ENCODE results near the gene ABL1.

Gene ABL1

DNA sequence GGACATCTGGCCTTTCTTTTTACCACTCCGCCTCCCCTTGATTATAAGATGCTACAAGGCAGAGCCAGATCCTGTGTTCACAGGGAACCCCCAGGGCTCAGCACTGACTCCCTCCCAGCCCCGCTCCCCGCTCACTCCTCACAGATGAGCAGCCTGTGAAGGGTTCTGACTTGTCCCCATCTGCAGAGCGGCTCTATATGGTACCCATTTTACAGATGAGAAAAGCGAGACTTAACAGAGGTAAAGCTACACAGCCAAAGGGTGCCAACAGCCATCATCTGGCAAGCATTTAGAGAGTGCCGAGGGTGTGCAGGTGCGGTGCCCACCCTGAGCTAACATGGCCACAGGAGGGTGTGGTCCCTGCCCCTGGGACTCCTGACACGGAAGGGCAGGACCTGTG is 85.2 kb downstream of the ABL1 start:
- Histone ChIP-seq H3K36me3 (ENCODE audit: insufficient read depth, low read length) (no peaks in the 10 kb centered on the region), H3K4me3 (ENCODE audit: low read depth in 1 of 2, low read length in 2 of 2) (no peak overlapping the region), H3K9me3 (ENCODE audit: low read length) (no peaks in the 10 kb centered on the region), H3K27ac (ENCODE audit: low read depth, low read length) (no peak overlapping the region), H3K4me1 (ENCODE audit: insufficient read depth, low read length) (no peaks in the 10 kb centered on the region), H3K9ac (ENCODE audit: low read length) (no peak overlapping the region), H3K27me3 (ENCODE audit: control insufficient read depth in 1 of 2, insufficient read depth in 2 of 2, low read length in 2 of 2) (peaks cover 0 to 10% of the 10 kb centered on the region in 2 donors)

DNA sequence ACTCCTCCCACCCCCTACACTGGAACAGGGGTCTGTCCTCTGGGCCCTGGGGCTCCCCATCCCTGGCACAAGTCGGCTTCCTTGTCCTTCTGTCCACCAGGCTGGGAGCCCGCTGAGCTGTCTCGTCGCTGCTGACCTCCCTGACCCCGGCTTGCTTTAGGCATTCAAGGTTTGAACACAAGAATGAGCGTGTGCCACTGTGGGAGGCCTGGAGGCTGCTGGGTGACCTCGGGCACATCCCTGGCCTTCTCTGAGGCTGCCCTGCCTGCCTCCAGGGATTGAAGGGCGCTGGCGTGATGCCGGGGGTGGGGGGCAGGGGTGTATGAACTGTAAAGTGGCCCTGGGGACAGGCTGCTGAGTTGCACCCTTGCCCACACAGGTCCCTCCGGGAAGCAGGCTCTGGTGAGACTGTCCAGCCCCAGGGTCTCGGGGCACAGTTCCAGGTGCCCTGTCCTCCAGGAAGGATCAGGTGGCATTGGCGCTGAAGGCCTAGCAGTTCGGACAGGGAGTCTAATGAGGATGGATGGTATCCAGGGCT is 85.8 kb downstream of the ABL1 start:
- H3K27ac ChIP-seq (ENCODE audit: low read depth, low read length) = no peak overlapping the region
- H3K36me3 ChIP-seq (ENCODE audit: insufficient read depth, low read length) = no peaks in the 10 kb centered on the region
- H3K9ac ChIP-seq (ENCODE audit: low read length) = no peak overlapping the region
- H3K27me3 ChIP-seq (ENCODE audit: control insufficient read depth in 1 of 2, insufficient read depth in 2 of 2, low read length in 2 of 2) = peaks cover 0 to 10% of the 10 kb centered on the region in 2 donors
- no peaks in the 10 kb centered on the region for H3K4me1 ChIP-seq (ENCODE audit: insufficient read depth, low read length)
- no peaks in the 10 kb centered on the region for H3K9me3 ChIP-seq (ENCODE audit: low read length)
- H3K4me3 ChIP-seq (ENCODE audit: low read depth in 1 of 2, low read length in 2 of 2) = no peak overlapping the region

DNA sequence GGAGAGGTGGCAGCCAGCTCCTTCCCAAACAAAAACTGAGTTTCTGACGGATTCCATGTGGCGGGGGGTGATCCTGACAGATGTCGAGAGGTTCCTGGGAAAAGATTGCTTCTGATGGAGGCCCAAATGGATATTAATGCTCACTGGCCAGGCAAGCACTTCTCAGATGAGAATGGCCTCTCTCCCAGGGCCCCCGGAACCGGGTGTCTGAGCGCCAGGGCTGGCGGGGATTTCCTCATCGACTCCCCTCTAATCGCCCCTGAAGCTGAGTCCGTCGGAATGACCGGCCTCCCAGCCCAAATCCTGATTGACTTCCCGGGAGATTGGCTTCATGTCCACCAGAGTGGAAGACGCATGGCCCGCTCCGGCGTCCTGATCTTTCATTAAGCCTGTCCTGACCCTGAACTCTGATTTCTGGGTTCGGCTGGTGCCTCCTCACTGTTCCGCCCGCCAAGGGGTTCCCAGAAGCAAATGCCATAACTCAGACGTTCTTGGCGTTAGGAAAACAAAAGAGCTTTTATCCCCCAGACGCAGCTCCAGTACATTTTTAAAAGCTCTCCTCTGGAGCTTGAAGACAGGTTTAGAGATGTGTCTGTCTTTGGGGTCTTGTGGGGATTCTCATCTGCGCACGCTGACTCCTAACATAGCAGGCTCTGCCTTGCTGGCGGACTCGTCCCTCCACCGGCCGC is 86.4 kb downstream of the ABL1 start:
- no peak overlapping the region for H3K27ac ChIP-seq (ENCODE audit: low read depth, low read length)
- peaks cover 0 to 10% of the 10 kb centered on the region in 2 donors for H3K27me3 ChIP-seq (ENCODE audit: control insufficient read depth in 1 of 2, insufficient read depth in 2 of 2, low read length in 2 of 2)
- H3K4me3 ChIP-seq (ENCODE audit: low read depth in 1 of 2, low read length in 2 of 2) = no peak overlapping the region
- H3K36me3 ChIP-seq (ENCODE audit: insufficient read depth, low read length) = no peaks in the 10 kb centered on the region
- H3K9me3 ChIP-seq (ENCODE audit: low read length) = no peaks in the 10 kb centered on the region
- no peak overlapping the region for H3K9ac ChIP-seq (ENCODE audit: low read length)
- no peaks in the 10 kb centered on the region for H3K4me1 ChIP-seq (ENCODE audit: insufficient read depth, low read length)

DNA sequence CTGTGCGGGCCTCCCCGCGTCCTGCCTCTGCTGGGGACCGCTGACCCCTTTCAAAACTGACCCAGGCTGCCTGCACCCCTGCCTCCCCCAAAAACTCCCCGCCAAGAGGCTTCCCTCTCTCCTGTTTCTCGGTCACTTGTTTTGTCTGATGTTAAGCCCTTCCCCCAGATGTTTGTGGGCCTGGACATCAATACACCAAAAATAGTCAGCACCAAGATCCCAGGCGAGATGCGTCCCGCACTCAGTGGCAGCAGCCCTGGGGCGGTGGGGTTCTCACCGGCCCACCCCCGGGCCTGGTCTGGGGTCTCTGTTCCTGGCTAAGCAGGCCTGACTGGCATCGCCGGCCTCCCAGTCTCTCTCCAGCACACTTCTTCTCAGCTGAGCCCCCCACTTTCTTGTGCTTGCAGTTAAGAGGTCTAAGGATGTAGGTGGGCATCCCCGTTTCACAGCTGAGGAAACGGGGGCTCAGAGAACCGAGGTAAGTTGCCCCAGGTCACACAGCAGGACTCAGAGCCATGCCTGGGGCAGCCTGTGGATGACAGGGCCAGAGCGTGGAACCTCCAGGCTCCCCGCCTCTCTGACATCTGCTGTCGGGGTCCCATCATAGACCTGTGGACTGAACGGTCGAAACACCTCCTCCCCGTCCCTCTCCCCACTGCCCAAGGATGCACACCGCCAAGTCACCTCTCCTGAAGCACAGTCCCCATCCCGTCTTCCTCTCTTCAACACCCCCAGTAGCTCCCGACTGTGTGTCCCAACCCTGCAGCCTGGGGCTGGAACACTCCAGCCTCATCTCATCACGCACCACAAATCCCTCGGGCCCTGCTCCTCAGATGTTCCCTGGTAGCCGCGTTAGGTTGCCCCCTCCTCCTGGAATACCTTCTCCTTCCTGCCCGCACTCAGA is 87.2 kb downstream of the ABL1 start:
- Histone ChIP-seq H3K9ac (ENCODE audit: low read length) (no peak overlapping the region), H3K27me3 (ENCODE audit: control insufficient read depth in 1 of 2, insufficient read depth in 2 of 2, low read length in 2 of 2) (peaks cover 0 to 10% of the 10 kb centered on the region in 2 donors), H3K27ac (ENCODE audit: low read depth, low read length) (no peak overlapping the region), H3K36me3 (ENCODE audit: insufficient read depth, low read length) (no peaks in the 10 kb centered on the region), H3K9me3 (ENCODE audit: low read length) (no peaks in the 10 kb centered on the region), H3K4me3 (ENCODE audit: low read depth in 1 of 2, low read length in 2 of 2) (no peak overlapping the region), H3K4me1 (ENCODE audit: insufficient read depth, low read length) (no peaks in the 10 kb centered on the region)

DNA sequence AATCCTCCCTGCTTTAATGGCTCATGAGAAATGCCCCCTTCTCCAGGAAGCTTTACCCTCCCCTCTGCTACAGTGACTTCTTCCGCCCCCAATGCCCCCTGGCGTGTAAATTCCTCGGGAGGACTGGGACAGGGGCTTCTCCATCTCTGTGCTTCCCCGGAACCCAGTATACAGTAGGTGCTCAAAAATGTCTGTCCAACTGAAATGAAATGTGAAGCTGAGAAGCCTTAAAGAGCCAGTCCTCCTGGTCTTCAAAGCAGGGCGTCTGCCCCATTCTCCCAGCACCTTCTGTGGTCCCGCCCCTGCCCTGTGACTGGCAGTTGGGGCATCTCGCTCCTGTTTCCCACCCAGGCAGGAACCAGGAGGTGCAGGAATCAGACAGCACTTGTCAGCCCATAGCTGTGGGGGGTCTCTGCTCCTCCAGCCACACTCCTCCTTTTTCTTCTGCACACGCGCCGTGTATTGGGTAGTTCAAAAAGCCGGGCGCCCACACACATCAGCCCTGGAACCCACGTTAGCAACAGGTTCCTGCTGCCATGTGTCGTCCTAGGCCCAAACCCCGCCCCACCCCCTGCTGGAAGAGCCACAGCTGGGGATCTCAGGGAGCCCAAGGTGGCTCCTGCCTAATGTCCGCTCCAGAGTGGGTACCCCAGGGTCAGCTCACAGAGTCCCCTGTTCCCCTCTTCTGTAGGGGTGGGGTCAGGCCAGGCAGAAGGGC is 88.0 kb downstream of the ABL1 start:
- Histone ChIP-seq H3K27me3 (ENCODE audit: control insufficient read depth in 1 of 2, insufficient read depth in 2 of 2, low read length in 2 of 2) (peaks cover 0 to 10% of the 10 kb centered on the region in 2 donors), H3K4me1 (ENCODE audit: insufficient read depth, low read length) (no peaks in the 10 kb centered on the region), H3K4me3 (ENCODE audit: low read depth in 1 of 2, low read length in 2 of 2) (no peak overlapping the region), H3K9ac (ENCODE audit: low read length) (no peak overlapping the region), H3K27ac (ENCODE audit: low read depth, low read length) (no peak overlapping the region), H3K36me3 (ENCODE audit: insufficient read depth, low read length) (no peaks in the 10 kb centered on the region), H3K9me3 (ENCODE audit: low read length) (no peaks in the 10 kb centered on the region)

DNA sequence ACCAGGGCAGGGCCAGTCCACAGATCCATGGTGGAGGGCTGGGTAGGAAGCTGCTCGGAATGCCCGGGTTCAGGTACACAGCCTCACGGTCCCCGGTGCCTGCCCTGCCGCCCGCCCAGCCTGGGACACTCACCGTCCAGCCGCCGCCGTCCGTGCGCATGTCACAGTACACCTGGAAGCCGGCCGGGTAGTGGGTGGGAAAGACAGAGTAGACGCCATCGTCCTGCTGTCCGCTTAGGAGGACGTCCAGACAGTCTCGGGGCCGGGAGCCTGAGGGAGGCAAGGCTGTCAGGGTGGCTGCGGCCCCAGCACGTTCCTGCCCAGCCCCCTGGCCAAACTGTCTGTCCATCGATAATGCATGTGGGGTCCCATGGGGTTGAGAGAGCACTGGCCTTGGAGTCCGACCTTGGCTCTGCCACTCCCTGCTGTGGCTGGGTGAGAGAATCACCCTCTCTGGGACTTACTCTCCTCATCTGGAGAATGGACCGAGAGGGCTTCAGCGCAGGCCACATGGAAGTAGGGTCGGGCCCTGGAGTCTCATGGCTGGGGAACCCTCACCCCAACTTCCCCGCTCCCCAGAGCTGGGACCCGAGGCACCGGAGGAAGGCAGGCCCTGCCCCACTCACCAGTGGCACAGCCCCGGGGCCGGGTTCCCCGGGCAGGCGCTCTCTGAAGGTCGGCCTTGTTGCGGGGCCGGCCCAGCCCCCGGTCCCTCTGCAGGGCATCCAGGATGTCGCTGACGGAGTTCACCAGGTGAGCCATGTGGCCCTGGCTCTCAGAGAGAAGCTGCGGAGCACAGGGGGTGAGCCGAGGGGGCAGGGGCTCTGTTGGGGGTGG is 88.8 kb downstream of the ABL1 start:
- no peaks in the 10 kb centered on the region for H3K9me3 ChIP-seq (ENCODE audit: low read length)
- no peaks in the 10 kb centered on the region for H3K36me3 ChIP-seq (ENCODE audit: insufficient read depth, low read length)
- H3K27ac ChIP-seq (ENCODE audit: low read depth, low read length) = no peak overlapping the region
- no peak overlapping the region for H3K9ac ChIP-seq (ENCODE audit: low read length)
- H3K27me3 ChIP-seq (ENCODE audit: control insufficient read depth in 1 of 2, insufficient read depth in 2 of 2, low read length in 2 of 2) = peaks cover 0 to 10% of the 10 kb centered on the region in 2 donors
- no peak overlapping the region for H3K4me3 ChIP-seq (ENCODE audit: low read depth in 1 of 2, low read length in 2 of 2)
- H3K4me1 ChIP-seq (ENCODE audit: insufficient read depth, low read length) = no peaks in the 10 kb centered on the region

DNA sequence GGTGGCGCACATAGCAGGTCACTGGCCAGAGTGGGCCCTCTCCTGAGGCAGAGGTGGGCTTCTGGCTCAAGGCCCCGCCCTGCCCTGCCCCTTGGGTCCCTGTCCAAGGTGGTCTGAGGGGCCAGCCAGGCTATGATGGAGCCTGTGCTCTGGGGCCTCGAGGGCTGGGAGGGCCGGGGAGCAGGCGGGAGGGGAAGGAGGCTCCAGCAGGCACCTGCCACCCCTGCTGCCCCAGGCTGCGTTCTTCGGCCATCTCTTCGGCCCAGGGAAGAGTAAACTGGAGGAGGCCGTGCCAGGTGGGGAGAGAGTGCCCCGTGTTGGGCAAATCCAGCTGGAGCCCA is 89.4 kb downstream of the ABL1 start:
- H3K9me3 ChIP-seq (ENCODE audit: low read length) = no peaks in the 10 kb centered on the region
- no peak overlapping the region for H3K4me3 ChIP-seq (ENCODE audit: low read depth in 1 of 2, low read length in 2 of 2)
- no peaks in the 10 kb centered on the region for H3K36me3 ChIP-seq (ENCODE audit: insufficient read depth, low read length)
- H3K27me3 ChIP-seq (ENCODE audit: control insufficient read depth in 1 of 2, insufficient read depth in 2 of 2, low read length in 2 of 2) = peaks cover 0 to 6% of the 10 kb centered on the region in 2 donors
- no peaks in the 10 kb centered on the region for H3K4me1 ChIP-seq (ENCODE audit: insufficient read depth, low read length)
- no peak overlapping the region for H3K27ac ChIP-seq (ENCODE audit: low read depth, low read length)
- H3K9ac ChIP-seq (ENCODE audit: low read length) = no peak overlapping the region

DNA sequence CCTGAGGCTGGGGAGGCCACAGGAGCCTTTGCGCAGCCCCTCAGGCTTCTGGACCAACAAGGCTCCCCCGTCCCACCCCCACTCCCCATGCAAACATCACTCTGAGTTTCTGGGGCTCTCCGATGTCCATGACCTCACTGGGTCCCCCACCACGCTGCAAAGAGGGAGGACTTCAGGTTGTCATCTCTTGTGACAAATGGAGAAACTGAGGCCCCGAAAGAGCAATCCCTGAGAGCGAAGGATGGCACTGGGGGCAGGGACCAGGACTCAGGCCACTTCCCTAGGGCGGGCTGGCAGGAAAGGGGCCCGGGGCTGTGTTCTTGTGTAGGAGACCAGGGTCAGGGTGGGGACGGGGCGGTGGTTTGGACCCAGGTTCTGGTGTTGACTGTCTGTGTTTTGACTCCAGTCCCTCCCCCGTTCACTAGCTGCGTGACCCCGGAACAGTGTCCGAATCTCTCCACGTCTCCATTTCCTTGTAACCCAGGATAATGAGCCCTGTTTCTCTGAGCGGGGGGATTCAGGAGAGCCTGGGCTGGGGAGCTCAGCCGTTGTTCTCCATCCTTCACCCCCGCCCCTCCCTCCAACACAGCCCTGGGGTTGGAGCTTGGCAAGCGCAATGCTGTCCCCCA is 90.1 kb downstream of the ABL1 start:
- Histone ChIP-seq H3K9me3 (ENCODE audit: low read length) (no peaks in the 10 kb centered on the region), H3K27me3 (ENCODE audit: control insufficient read depth in 1 of 2, insufficient read depth in 2 of 2, low read length in 2 of 2) (peaks cover 0 to 10% of the 10 kb centered on the region in 2 donors), H3K36me3 (ENCODE audit: insufficient read depth, low read length) (no peaks in the 10 kb centered on the region), H3K4me1 (ENCODE audit: insufficient read depth, low read length) (no peaks in the 10 kb centered on the region), H3K9ac (ENCODE audit: low read length) (no peak overlapping the region), H3K4me3 (ENCODE audit: low read depth in 1 of 2, low read length in 2 of 2) (no peak overlapping the region), H3K27ac (ENCODE audit: low read depth, low read length) (no peak overlapping the region)

DNA sequence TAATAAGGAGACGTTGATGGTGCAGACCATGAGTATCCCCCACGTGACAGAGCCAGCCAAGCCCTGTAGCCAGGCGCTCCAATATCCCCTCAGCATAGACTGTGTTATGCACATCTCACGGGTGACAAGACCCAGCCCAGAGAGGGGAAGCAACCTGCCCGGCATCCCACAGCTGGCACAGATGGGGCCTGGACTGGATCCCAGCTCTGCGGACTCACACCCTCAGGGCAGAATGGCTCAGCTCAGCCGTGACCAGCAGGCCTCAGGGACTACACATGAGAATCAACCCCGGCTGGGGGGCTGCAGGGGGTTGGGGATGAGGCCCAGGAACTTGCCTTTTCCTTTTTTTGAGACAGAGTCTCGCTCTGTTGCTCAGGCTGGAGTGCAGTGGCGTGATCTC is 92.3 kb downstream of the ABL1 start:
- no peak overlapping the region for H3K4me3 ChIP-seq (ENCODE audit: low read depth in 1 of 2, low read length in 2 of 2)
- H3K9ac ChIP-seq (ENCODE audit: low read length) = no peak overlapping the region
- H3K27me3 ChIP-seq (ENCODE audit: control insufficient read depth in 1 of 2, insufficient read depth in 2 of 2, low read length in 2 of 2) = peaks cover 0 to 11% of the 10 kb centered on the region in 2 donors
- no peaks in the 10 kb centered on the region for H3K9me3 ChIP-seq (ENCODE audit: low read length)
- H3K27ac ChIP-seq (ENCODE audit: low read depth, low read length) = no peak overlapping the region
- H3K36me3 ChIP-seq (ENCODE audit: insufficient read depth, low read length) = no peaks in the 10 kb centered on the region
- H3K4me1 ChIP-seq (ENCODE audit: insufficient read depth, low read length) = no peaks in the 10 kb centered on the region

DNA sequence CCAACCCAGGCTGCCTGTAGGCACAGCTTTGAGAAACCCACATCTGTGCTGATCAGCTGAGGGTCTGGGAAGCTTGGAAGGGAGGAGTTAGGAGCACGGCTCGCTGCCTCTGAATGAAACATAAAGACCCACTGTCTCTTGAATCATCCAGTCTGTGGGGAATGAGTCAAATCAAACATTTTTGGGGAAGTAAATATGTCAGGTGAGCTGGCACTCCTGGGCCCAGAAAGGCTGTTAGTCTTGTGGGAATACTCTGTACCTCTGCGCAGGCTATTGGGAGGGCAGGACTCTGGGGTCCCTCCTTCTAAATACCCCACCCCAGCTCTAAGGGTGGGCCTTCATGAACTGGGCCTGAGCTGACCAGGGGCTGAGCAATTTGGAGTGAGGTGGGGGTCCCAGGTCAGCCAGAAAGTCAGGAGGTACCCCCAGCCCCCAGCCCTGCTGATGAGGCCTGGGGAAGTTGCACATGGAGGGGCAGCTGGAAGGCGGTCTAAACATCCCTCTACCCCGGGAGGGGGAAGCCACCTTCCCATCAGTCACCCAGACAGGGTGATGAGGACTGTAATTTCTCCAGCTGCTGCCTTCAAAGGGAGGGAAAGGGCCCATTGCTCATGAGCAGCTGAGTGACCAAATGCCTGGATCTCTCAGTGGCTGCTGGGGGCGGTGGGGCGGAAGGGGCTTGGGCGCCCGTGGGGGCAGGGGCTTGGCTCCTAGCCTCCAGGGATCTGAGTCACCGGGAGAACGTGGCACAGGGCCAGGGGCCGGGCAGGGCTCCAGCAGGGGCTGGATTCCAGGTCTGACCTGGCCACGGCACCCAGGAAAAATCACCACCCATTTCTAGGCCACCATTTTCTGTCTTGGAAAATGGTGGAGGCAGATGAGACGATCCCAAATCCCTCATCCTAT is 93.2 kb downstream of the ABL1 start:
- Histone ChIP-seq H3K4me1 (ENCODE audit: insufficient read depth, low read length) (no peaks in the 10 kb centered on the region), H3K9ac (ENCODE audit: low read length) (no peak overlapping the region), H3K4me3 (ENCODE audit: low read depth in 1 of 2, low read length in 2 of 2) (no peak overlapping the region), H3K27ac (ENCODE audit: low read depth, low read length) (no peak overlapping the region), H3K27me3 (ENCODE audit: control insufficient read depth in 1 of 2, insufficient read depth in 2 of 2, low read length in 2 of 2) (peaks cover 0 to 17% of the 10 kb centered on the region in 2 donors), H3K36me3 (ENCODE audit: insufficient read depth, low read length) (no peaks in the 10 kb centered on the region), H3K9me3 (ENCODE audit: low read length) (no peaks in the 10 kb centered on the region)

Measured in muscle layer of colon (tissue), 2 donors.